Measurements from ENCODE around the gene EXOC4.

EXOC4 gene

DNA sequence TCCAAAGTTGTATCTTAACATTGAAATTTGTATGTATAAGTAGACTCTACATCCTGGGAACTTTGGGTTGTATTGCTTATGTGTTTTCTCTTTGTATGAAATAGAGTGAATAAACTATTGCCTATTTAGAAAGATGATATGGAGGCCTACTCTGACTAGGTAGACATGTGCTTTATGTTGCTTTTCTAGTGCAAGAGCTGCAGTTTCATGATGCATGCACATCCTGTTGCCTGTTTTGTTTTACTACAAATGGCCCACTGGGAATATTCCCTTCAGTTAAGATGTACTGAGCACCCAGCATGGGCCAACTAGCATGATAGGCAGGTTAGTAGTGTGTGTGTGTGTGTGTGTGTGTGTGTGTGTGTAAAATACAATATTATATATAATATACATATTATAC, 592.1 kb downstream of the EXOC4 start:
- peaks cover 6% of the 10 kb centered on the region; the same call in 1 of the 2 replicates for H3K4me1 ChIP-seq (ENCODE audit: control insufficient read depth, insufficient read depth, low read length)

DNA sequence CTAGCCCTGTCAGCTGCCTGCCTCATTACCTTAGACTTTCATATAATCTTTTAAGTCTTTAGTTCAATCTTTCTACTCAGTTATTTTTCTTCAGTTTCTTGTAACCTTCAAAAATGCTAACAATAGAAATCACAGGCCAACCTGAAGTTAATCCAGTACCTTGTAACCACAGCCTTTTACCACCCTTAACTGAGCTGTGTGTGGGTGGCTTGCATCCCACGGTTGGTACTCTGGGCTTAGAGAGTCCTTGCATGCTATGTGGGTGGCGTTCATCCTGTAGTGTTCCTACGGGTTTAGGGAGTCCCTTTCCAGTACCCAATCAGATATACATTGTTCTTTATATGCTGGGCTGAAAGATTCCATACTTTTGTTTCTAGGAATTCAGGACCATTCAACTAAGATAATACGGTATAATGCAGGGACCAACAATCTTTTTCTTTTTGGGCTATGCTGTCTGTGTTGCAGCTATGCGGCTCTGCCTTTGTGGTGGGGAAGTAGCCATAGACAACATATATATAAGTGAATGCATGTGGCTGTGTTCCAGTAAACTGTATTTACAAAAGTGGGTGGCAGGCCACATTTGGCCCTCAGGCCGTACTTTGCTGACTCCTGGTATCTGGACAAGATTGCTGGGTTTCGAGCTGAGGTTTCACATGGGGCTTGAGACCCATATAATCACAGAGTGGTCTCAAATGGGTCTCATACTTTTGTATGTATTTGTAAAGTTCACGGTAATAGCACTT, 593.5 kb downstream of the EXOC4 start:
- H3K4me3 ChIP-seq (ENCODE audit: low read depth, low read length) = no peak overlapping the region
- CTCF ChIA-PET = interaction anchor here (1.7 kb wide), 1 partner anchor 8 kb away, joined by 8 read pairs; no protein-coding TSS in a partner anchor
- peaks cover 6% of the 10 kb centered on the region; the same call in 1 of the 2 replicates for H3K4me1 ChIP-seq (ENCODE audit: control insufficient read depth, insufficient read depth, low read length)
- TF ChIP-seq ZNF514 (tag by site-specific recombination; IDR thresholded peaks at IDR 0.05) = no peak
- no peak for TF ChIP-seq ZNF169 (tag by site-specific recombination; IDR thresholded peaks at IDR 0.05)
- TF ChIP-seq ZNF473 (tag by site-specific recombination; IDR thresholded peaks at IDR 0.05) = no peak
- TF ChIP-seq ZFHX2 (tag by site-specific recombination; conservative IDR thresholded peaks at IDR 0.05) = peak; percentile 97
- no peak for TF ChIP-seq ZNF558 (tag by site-specific recombination; IDR thresholded peaks at IDR 0.05)
- peak; percentile 94 for TF ChIP-seq EGR2 (tag by site-specific recombination; IDR thresholded peaks at IDR 0.05; ENCODE audit: low read depth)
- TF ChIP-seq ZNF366 (tag by site-specific recombination; conservative IDR thresholded peaks at IDR 0.05) = no peak
- TF ChIP-seq, protein P1, sequence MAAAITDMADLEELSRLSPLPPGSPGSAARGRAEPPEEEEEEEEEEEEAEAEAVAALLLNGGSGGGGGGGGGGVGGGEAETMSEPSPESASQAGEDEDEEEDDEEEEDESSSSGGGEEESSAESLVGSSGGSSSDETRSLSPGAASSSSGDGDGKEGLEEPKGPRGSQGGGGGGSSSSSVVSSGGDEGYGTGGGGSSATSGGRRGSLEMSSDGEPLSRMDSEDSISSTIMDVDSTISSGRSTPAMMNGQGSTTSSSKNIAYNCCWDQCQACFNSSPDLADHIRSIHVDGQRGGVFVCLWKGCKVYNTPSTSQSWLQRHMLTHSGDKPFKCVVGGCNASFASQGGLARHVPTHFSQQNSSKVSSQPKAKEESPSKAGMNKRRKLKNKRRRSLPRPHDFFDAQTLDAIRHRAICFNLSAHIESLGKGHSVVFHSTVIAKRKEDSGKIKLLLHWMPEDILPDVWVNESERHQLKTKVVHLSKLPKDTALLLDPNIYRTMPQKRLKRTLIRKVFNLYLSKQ (tag by site-specific recombination; IDR thresholded peaks at IDR 0.05; ENCODE audit: borderline replicate concordance) = no peak
- no peak for TF ChIP-seq GLI4 (tag by site-specific recombination; IDR thresholded peaks at IDR 0.05)
- TF ChIP-seq, protein P2, sequence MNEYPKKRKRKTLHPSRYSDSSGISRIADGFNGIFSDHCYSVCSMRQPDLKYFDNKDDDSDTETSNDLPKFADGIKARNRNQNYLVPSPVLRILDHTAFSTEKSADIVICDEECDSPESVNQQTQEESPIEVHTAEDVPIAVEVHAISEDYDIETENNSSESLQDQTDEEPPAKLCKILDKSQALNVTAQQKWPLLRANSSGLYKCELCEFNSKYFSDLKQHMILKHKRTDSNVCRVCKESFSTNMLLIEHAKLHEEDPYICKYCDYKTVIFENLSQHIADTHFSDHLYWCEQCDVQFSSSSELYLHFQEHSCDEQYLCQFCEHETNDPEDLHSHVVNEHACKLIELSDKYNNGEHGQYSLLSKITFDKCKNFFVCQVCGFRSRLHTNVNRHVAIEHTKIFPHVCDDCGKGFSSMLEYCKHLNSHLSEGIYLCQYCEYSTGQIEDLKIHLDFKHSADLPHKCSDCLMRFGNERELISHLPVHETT (tag by site-specific recombination; IDR thresholded peaks at IDR 0.05) = no peak
- H3K36me3 ChIP-seq (ENCODE audit: control insufficient read depth in 2 of 2, insufficient read depth in 1 of 2, low read length in 2 of 2) = no peaks in the 10 kb centered on the region
- no peak overlapping the region for H3K27ac ChIP-seq (ENCODE audit: extremely low read depth, low read depth, low read length)
- POLR2A ChIA-PET = no interaction called here
- H3K9me3 ChIP-seq (ENCODE audit: control insufficient read depth, insufficient read depth, low read depth, low read length) = no peaks in the 10 kb centered on the region

More for the DNA sequence above, 592.1 kb downstream of the EXOC4 start:
- no peak overlapping the region for H3K27ac ChIP-seq (ENCODE audit: extremely low read depth, low read depth, low read length)
- H3K36me3 ChIP-seq (ENCODE audit: control insufficient read depth in 2 of 2, insufficient read depth in 1 of 2, low read length in 2 of 2) = no peaks in the 10 kb centered on the region
- CTCF ChIA-PET = interaction anchor here (0.6 to 1.7 kb wide), 2 partner anchors 10 to 416 kb away, joined by 3 to 8 read pairs; no protein-coding TSS in a partner anchor
- H3K4me3 ChIP-seq (ENCODE audit: low read depth, low read length) = no peak overlapping the region
- no peaks in the 10 kb centered on the region for H3K9me3 ChIP-seq (ENCODE audit: control insufficient read depth, insufficient read depth, low read depth, low read length)
- TF ChIP-seq, protein P3, sequence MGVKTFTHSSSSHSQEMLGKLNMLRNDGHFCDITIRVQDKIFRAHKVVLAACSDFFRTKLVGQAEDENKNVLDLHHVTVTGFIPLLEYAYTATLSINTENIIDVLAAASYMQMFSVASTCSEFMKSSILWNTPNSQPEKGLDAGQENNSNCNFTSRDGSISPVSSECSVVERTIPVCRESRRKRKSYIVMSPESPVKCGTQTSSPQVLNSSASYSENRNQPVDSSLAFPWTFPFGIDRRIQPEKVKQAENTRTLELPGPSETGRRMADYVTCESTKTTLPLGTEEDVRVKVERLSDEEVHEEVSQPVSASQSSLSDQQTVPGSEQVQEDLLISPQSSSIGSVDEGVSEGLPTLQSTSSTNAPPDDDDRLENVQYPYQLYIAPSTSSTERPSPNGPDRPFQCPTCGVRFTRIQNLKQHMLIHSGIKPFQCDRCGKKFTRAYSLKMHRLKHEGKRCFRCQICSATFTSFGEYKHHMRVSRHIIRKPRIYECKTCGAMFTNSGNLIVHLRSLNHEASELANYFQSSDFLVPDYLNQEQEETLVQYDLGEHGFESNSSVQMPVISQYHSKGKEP (tag by site-specific recombination; IDR thresholded peaks at IDR 0.05) = peak; percentile 94
- TF ChIP-seq ZNF324 (tag by site-specific recombination; IDR thresholded peaks at IDR 0.05) (no peak), ZNF585B (tag by site-specific recombination; IDR thresholded peaks at IDR 0.05) (no peak)
- POLR2A ChIA-PET = no interaction called here

DNA sequence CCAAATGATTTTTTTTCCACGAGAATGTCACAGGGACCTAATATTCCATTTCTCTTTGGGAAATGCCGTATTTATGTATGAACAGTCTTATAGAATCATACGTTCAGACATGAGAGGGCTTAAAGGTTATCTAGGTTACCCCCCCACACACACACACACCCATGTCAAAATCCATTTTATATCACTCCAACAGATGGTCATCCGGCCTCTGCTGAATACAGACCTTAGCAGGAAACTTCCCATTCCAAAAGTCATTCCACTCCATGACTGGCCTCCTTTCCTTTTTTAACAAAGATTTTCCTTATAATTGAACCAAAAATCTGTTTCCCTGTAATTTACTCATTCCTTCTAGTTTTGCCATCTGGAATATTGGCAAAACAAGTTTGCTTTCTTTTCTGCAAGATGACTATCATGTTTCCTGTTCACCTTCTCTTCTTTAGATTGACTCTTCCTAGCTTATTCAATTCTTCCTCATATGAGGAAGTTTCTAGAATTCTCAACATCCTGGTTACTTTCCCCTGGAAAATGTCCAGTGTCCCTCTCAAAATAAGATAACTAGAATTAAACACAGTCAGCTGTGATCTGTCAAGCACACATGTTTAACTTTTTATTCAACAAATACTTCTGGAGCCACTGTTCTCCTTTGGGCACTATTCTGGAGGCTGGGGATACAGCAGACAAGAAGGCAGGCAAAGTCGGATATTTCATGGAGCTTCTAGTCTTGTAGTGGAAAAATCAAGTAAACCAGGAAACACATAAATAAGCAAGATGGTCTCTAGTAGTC, 597.8 kb downstream of the EXOC4 start:
- no peak overlapping the region for H3K27ac ChIP-seq (ENCODE audit: extremely low read depth, low read depth, low read length)
- H3K9me3 ChIP-seq (ENCODE audit: control insufficient read depth, insufficient read depth, low read depth, low read length) = no peaks in the 10 kb centered on the region
- H3K36me3 ChIP-seq (ENCODE audit: control insufficient read depth in 2 of 2, insufficient read depth in 1 of 2, low read length in 2 of 2) = no peaks in the 10 kb centered on the region
- H3K4me1 ChIP-seq (ENCODE audit: control insufficient read depth, insufficient read depth, low read length) = peaks cover 3% of the 10 kb centered on the region; the same call in 1 of the 2 replicates
- no peak for TF ChIP-seq ZBTB8A (tag by site-specific recombination; IDR thresholded peaks at IDR 0.05)
- TF ChIP-seq, protein P4, sequence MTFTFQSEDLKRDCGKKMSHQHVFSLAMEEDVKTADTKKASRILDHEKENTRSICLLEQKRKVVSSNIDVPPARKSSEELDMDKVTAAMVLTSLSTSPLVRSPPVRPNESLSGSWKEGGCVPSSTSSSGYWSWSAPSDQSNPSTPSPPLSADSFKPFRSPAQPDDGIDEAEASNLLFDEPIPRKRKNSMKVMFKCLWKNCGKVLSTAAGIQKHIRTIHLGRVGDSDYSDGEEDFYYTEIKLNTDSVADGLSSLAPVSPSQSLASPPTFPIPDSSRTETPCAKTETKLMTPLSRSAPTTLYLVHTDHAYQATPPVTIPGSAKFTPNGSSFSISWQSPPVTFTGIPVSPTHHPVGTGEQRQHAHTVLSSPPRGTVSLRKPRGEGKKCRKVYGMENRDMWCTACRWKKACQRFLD (tag by site-specific recombination; IDR thresholded peaks at IDR 0.05) = no peak
- ChIA-PET POLR2A (no interaction called here), CTCF (interaction anchor here (0.6 to 1.0 kb wide), 3 partner anchors 21 to 1597 kb away, joined by 3 to 4 read pairs (median 3); no protein-coding TSS in a partner anchor)
- no peak overlapping the region for H3K4me3 ChIP-seq (ENCODE audit: low read depth, low read length)
